K562 (cell line): ENCODE results near the gene EEF2K. TPM values are rescaled to one million over a fixed set of nuclear protein-coding genes. Genes with fewer than 3 reads are reported as not detected.

Experiments
- ATAC-seq: fragments of 200-7000 bp; cut with Tn5 transposase; 3 replicates; pipeline ENCODE4 v1.9.1; 2020; ENCODE audit warnings: moderate library complexity
- BruUV-seq: library from RNA; stranded (reverse); fragments of 400-500 nt; replicated peaks from 2 replicates; lab custom pipeline; 2021; lab: Mats Ljungman, UMichigan
- CTCF ChIA-PET: fragments of 300-600 bp; formaldehyde crosslinking; extraction: SDS; loops from one replicate; lab custom pipeline; 2021; ENCODE audit warnings: low intra/inter-chr PET ratio; lab: Yijun Ruan, JAX
- POLR2A ChIA-PET: fragments of 300-600, 350-650 bp; sonication (Branson Sonifier 250); formaldehyde crosslinking; extraction: SDS; loops from one replicate; lab custom pipeline; 2021; ENCODE audit warnings: antibody characterized with exemption, inconsistent platforms; lab: Yijun Ruan, JAX
- DNase-seq, 4 experiments: peaks; one replicate each; pipeline versions ENCODE4 v3.0.0 to v3.0.0-alpha.2; 2011 to 2018; ENCODE audit warnings: low spot score in 3 of 4, mixed read lengths in 3 of 4; ENCODE audit errors: extremely low read depth in 1 of 4
- FAIRE-seq: peaks from 2 replicates; lab custom pipeline; 2011; peaks lifted over from hg19 to GRCh38; lab: Jason Lieb, UNC
- H2AFZ ChIP-seq: 2 replicates; pipeline ENCODE4 v1.6.0; 2011; ENCODE audit warnings: low read depth, low read length, control low read depth, inconsistent platforms
- H3K27ac ChIP-seq: fragments of 200-600 bp; 3 replicates; pipeline ENCODE4 v1.8.0; 2011; ENCODE audit warnings: low read depth, mild to moderate bottlenecking, control low read depth, inconsistent platforms, low read length, moderate library complexity, mixed read lengths; ENCODE audit errors: extremely low read depth
- H3K27me3 ChIP-seq, 2 experiments: fragments of 300-600 bp in 1 of 2; 2 replicates in 1 of 2; 3 replicates in 1 of 2; pipeline versions ENCODE4 v1.6.0 to v1.8.0; 2011; ENCODE audit warnings: inconsistent platforms in 2 of 2, low read length in 2 of 2, mild to moderate bottlenecking in 1 of 2, mixed read lengths in 1 of 2, moderate library complexity in 1 of 2; ENCODE audit not compliant: control insufficient read depth in 2 of 2, insufficient read depth in 2 of 2
- H3K36me3 ChIP-seq: fragments of 300-600 bp; 3 replicates; pipeline ENCODE4 v1.8.0; 2011; ENCODE audit warnings: mild to moderate bottlenecking, low read length, inconsistent platforms; ENCODE audit not compliant: control insufficient read depth, insufficient read depth
- H3K4me1 ChIP-seq, 2 experiments: fragments of 200-600 bp in 1 of 2; replicated peaks in 1 of 2; 2 replicates in 1 of 2; 3 replicates in 1 of 2; pipeline versions ENCODE4 v1.5.1 to v1.8.0; 2011; ENCODE audit warnings: inconsistent platforms in 2 of 2, low read length in 2 of 2, mild to moderate bottlenecking in 1 of 2, mixed read lengths in 1 of 2, moderate library complexity in 1 of 2; ENCODE audit not compliant: control insufficient read depth in 2 of 2, insufficient read depth in 2 of 2
- H3K4me2 ChIP-seq: 2 replicates; pipeline ENCODE4 v1.6.1; 2011; ENCODE audit warnings: low read length, control low read depth, inconsistent platforms, mixed read lengths; ENCODE audit not compliant: insufficient read depth
- H3K4me3 ChIP-seq: fragments of 200-600 bp; sonication (generic), shearing (Covaris generic); 2 replicates; pipeline ENCODE4 v1.5.1; 2016; ENCODE audit warnings: control low read depth, inconsistent platforms
- H3K79me2 ChIP-seq: fragments of 200-600 bp; 3 replicates; pipeline ENCODE4 v1.8.0; 2011; ENCODE audit warnings: low read length, inconsistent platforms; ENCODE audit not compliant: control insufficient read depth, insufficient read depth
- H3K9ac ChIP-seq, 2 experiments: 2 replicates each; pipeline versions ENCODE4 v1.6.0 to v1.6.1; 2011; ENCODE audit warnings: low read depth in 2 of 2, low read length in 2 of 2, control low read depth in 1 of 2, inconsistent platforms in 1 of 2, mild to moderate bottlenecking in 1 of 2, mixed read lengths in 1 of 2; ENCODE audit not compliant: insufficient read depth in 1 of 2
- H3K9me1 ChIP-seq: one replicate; pipeline ENCODE4 v1.6.0; 2011; ENCODE audit warnings: inconsistent platforms, mild to moderate bottlenecking, low read length, moderate library complexity; ENCODE audit not compliant: control insufficient read depth, insufficient read depth
- H3K9me3 ChIP-seq: replicated peaks from 2 replicates; pipeline ENCODE4 v1.5.1; 2011; ENCODE audit warnings: low read depth, low read length, inconsistent platforms; ENCODE audit not compliant: control insufficient read depth, insufficient read depth
- H4K20me1 ChIP-seq: replicated peaks from 2 replicates; pipeline ENCODE4 v1.6.1; 2011; ENCODE audit warnings: low read length, inconsistent platforms, mixed read lengths; ENCODE audit not compliant: control insufficient read depth, insufficient read depth
- ARID1B ChIP-seq: fragments of 450-650 bp; IDR thresholded peaks from 2 replicates; pipeline ENCODE4 v1.6.1; 2016; ENCODE audit warnings: antibody characterized with exemption, mild to moderate bottlenecking, inconsistent platforms
- BCOR ChIP-seq: fragments of 450-650 bp; IDR thresholded peaks from 2 replicates; pipeline ENCODE4 v1.6.1; 2016
- FOXA1 ChIP-seq: fragments of 450-650 bp; IDR thresholded peaks from 2 replicates; pipeline ENCODE4 v1.6.1; 2016; ENCODE audit warnings: mild to moderate bottlenecking, borderline replicate concordance
- XRCC3 ChIP-seq: fragments of 450-650 bp; IDR thresholded peaks from 2 replicates; pipeline ENCODE4 v1.6.1; 2017; ENCODE audit warnings: mild to moderate bottlenecking, moderate library complexity
- WGBS: fragments of 100-300 bp; shearing (Covaris generic); methylation state at CpG from one replicate; pipeline ENCODE4 v1.1.6; 2016; ENCODE audit warnings: low coverage, mixed read lengths; ENCODE audit not compliant: insufficient coverage; ENCODE audit errors: missing lambda C conversion rate; 5-methylcytosine and 5-hydroxymethylcytosine counted together
- in situ Hi-C: fragments of 300-500 bp; cut with MboI; formaldehyde crosslinking; loops from 4 replicates; pipeline ENCODE4 v1.15.0; 2018; ENCODE audit warnings: inconsistent platforms, mixed read lengths
- intact Hi-C: fragments of 100-400 bp; cut with micrococcal nuclease; formaldehyde crosslinking; loops from 2 replicates; pipeline ENCODE4 v1.14.2; 2022
- polyA plus RNA-seq, 8 experiments: library from polyadenylated mRNA; depleted of rRNA in 4 of 8; stranded (reverse) in 5 of 8; unstranded in 3 of 8; fragments of >200 nt; fragmentation: Nextera tagmentation in 2 of 8; fragmentation: Illumina TruSeq in 1 of 8; extraction: Ambion mirVana in 2 of 8; extraction: Trizol in 1 of 8; gene quantifications; 2 replicates each; pipeline versions ENCODE4 v1.2.1 to v1.2.3, GENCODE V29; 2011 to 2014; ENCODE audit warnings: inconsistent platforms in 1 of 8, missing spikeins in 1 of 8
- total RNA-seq, 7 experiments: library from RNA; depleted of rRNA in 6 of 7; stranded (reverse); fragments of >200 nt in 6 of 7; fragmentation: Illumina TruSeq in 2 of 7; extraction: Trizol in 2 of 7; gene quantifications; 2 replicates each; pipeline versions ENCODE4 v1.2.1 to v1.2.3, GENCODE V29; 2011 to 2021; ENCODE audit warnings: low replicate concordance in 1 of 7
- TF ChIP-seq, protein P1 (sequence below): fragments of 450-650 bp; IDR thresholded peaks from 2 replicates; pipeline ENCODE4 v1.6.1; 2016; ENCODE audit warnings: low read depth, mild to moderate bottlenecking, moderate library complexity

EEF2K gene
- total and polyA plus RNA-seq, 9 of the 15 experiments (the other 6 are each of a cell fraction or from before 2014, with no cell fraction given): 3.0 to 35.2 (median 12.2) TPM

DNA sequence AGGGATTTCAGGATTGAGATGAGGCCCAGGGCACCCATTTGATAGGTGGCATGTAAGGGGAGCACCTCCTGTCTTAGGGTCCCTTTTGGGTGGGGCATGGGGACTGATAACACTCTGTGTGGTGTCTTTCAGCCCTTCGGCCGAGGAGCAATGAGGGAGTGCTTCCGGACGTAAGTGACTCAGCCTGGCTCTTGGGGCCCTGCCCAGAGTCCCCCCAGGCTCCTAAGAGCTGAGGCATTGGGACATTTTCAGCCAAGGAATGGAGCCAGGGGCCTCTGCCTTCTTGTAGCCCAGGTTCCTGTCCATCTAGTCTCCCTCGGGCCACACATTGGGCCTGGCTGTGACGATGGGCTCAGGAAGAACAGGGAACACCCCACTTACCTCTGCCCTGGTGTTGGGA, 44.4 kb downstream of the EEF2K start:
- peaks cover 79% of the 10 kb centered on the region for H3K36me3 ChIP-seq
- FAIRE-seq (no peak), DNase-seq (peak in 2 of 4 experiments; percentile 46 to 48), ATAC-seq (peak; percentile 72)
- ChIA-PET CTCF (no interaction called here), POLR2A (interaction anchor here (1.6 kb wide), 1 partner anchor 9 kb away, joined by 5 read pairs; no protein-coding TSS in a partner anchor)
- no peaks in the 10 kb centered on the region for H4K20me1 ChIP-seq
- H2AFZ ChIP-seq: no peak overlapping the region
- no peaks in the 10 kb centered on the region for H3K27me3 ChIP-seq
- 84% methylated on average over 6 of the region's 6 CpGs for WGBS
- peak overlapping the region; percentile 44; the same call in 1 of the 3 replicates for H3K27ac ChIP-seq
- no peaks in the 10 kb centered on the region for H3K9me1 ChIP-seq
- no peaks in the 10 kb centered on the region for H3K79me2 ChIP-seq
- H3K4me3 ChIP-seq: no peak overlapping the region
- peak overlapping the region in 1 of 2 experiments; percentile 20; a peak in 2 of 4 replicates for H3K9ac ChIP-seq
- no TSS peak for BruUV-seq
- TF ChIP-seq XRCC3: no peak
- 0 out of 2 replicates have a peak, but pooled peaks have one; percentile 17 for TF ChIP-seq ARID1B
- no peak for TF ChIP-seq FOXA1
- intact Hi-C loops: no loop called here
- in situ Hi-C loops: no loop called here
- no peak overlapping the region for H3K4me2 ChIP-seq
- no peaks in the 10 kb centered on the region; a peak in 1 of 5 replicates for H3K4me1 ChIP-seq
- H3K9me3 ChIP-seq: peaks cover 12% of the 10 kb centered on the region

DNA sequence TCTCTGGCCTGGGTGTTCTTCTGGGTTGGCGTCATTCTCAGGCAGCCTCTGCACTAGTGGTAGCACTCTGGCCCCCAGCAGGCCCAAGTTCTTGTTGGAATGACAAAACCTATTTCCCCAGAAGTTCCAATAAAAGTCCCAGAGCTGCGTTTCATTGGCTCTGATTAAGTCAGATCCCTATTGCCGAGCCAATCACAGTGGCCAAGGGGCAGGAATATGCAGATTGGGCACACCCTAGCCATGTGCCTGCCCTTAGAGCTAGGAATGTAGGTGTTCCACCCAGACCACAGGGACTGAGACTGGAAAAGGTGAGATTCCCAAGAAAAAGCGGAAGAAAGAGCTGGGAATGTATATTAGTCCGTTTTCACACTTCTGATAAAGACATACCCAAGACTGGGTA, 46.2 kb downstream of the EEF2K start:
- Histone ChIP-seq H3K9me3 (peaks cover 12% of the 10 kb centered on the region), H3K27me3 (no peaks in the 10 kb centered on the region), H3K27ac (no peak overlapping the region), H3K4me3 (no peak overlapping the region), H3K79me2 (no peaks in the 10 kb centered on the region), H3K9ac (no peak overlapping the region), H3K4me1 (no peaks in the 10 kb centered on the region; a peak in 1 of 5 replicates), H3K36me3 (peaks cover 80% of the 10 kb centered on the region), H2AFZ (no peak overlapping the region), H4K20me1 (no peaks in the 10 kb centered on the region), H3K4me2 (no peak overlapping the region), H3K9me1 (no peaks in the 10 kb centered on the region)
- POLR2A ChIA-PET: interaction anchor here (0.7 to 1.8 kb wide), 3 partner anchors 12 to 1449 kb away, joined by 3 to 7 read pairs (median 6); no protein-coding TSS in a partner anchor
- intact Hi-C loops (no loop called here), in situ Hi-C loops (no loop called here)
- FAIRE-seq: no peak
- peak in 2 of 4 experiments; percentile 31 to 32 for DNase-seq
- BruUV-seq: TSS peak; percentile 26
- 83% methylated on average over 5 of the region's 5 CpGs for WGBS
- no peak for ATAC-seq
- TF ChIP-seq BCOR: no peak
- TF ChIP-seq, protein P1, sequence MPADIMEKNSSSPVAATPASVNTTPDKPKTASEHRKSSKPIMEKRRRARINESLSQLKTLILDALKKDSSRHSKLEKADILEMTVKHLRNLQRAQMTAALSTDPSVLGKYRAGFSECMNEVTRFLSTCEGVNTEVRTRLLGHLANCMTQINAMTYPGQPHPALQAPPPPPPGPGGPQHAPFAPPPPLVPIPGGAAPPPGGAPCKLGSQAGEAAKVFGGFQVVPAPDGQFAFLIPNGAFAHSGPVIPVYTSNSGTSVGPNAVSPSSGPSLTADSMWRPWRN: no peak
- CTCF ChIA-PET: no interaction called here
